ENCODE results near the gene JUNB.
A peak's percentile ranks its signal among the peaks of the same experiment; 100 is the strongest.
"Not testable (repeated sequence)": the region's sequence is repeated elsewhere in the genome, so short reads cannot be mapped to it uniquely, and the experiment has no call there.

The JUNB gene

GRCh38 chr19:12804051-12804450 is 12.8 kb downstream of the JUNB start:
- no peak for DNase-seq (ENCODE audit: low spot score)

- peak; percentile 87 for DNase-seq (ENCODE audit: low spot score)
Observed at GRCh38 chr19:12806242-12807081, 15.2 kb downstream of the JUNB start, which contains the start of gene RNASEH2A. Gene RNASEH2A (plus strand): TSS chr19:12806584. CDS start chr19:12806674, 90 bp downstream.

- DNase-seq (ENCODE audit: low spot score): no peak
Observed at GRCh38 chr19:12815088-12815487, 23.8 kb downstream of the JUNB start.

GRCh38 chr19:12817188-12817587 is 25.9 kb downstream of the JUNB start:
- DNase-seq (ENCODE audit: low spot score): not testable (repeated sequence)

GRCh38 chr19:12817810-12818209 is 26.5 kb downstream of the JUNB start:
- DNase-seq (ENCODE audit: low spot score): not testable (repeated sequence)

- DNase-seq (ENCODE audit: low spot score): no peak
Observed at GRCh38 chr19:12821761-12822160, 30.5 kb downstream of the JUNB start.

GRCh38 chr19:12825254-12826131 is 34.2 kb downstream of the JUNB start:
- no peak for DNase-seq (ENCODE audit: low spot score)

- no peak for DNase-seq (ENCODE audit: low spot score)
Observed at GRCh38 chr19:12828494-12828893, 37.2 kb downstream of the JUNB start.

GRCh38 chr19:12833418-12833737 is 42.1 kb downstream of the JUNB start:
- DNase-seq (ENCODE audit: low spot score): no peak

GRCh38 chr19:12833738-12834565 is 42.7 kb downstream of the JUNB start:
- DNase-seq (ENCODE audit: low spot score): peak; percentile 37

GRCh38 chr19:12834566-12834943 is 43.3 kb downstream of the JUNB start, which contains the start of gene RTBDN:
Gene RTBDN (minus strand): TSS chr19:12834579. CDS start chr19:12829979, 4,600 bp downstream.
- no peak for DNase-seq (ENCODE audit: low spot score)

- DNase-seq (ENCODE audit: low spot score): no peak
Observed at GRCh38 chr19:12834976-12835757, 43.9 kb downstream of the JUNB start.

GRCh38 chr19:12836529-12836863 is 45.2 kb downstream of the JUNB start:
- no peak for DNase-seq (ENCODE audit: low spot score)

- no peak for DNase-seq (ENCODE audit: low spot score)
Observed at GRCh38 chr19:12837225-12837624, 45.9 kb downstream of the JUNB start.

- no peak for DNase-seq (ENCODE audit: low spot score)
Observed at GRCh38 chr19:12838182-12838885, 47.0 kb downstream of the JUNB start, which contains the start of gene MAST1. Gene MAST1 (plus strand): TSS chr19:12838515. CDS start chr19:12838573, 58 bp downstream.

- no peak for DNase-seq (ENCODE audit: low spot score)
Observed at GRCh38 chr19:12838886-12839756, 47.8 kb downstream of the JUNB start.

GRCh38 chr19:12840091-12841079 is 49.1 kb downstream of the JUNB start:
- DNase-seq (ENCODE audit: low spot score): no peak

- DNase-seq (ENCODE audit: low spot score): no peak
Observed at GRCh38 chr19:12841094-12841493, 49.8 kb downstream of the JUNB start.
